ENCODE data around the gene WDR59.

The WDR59 gene

DNA sequence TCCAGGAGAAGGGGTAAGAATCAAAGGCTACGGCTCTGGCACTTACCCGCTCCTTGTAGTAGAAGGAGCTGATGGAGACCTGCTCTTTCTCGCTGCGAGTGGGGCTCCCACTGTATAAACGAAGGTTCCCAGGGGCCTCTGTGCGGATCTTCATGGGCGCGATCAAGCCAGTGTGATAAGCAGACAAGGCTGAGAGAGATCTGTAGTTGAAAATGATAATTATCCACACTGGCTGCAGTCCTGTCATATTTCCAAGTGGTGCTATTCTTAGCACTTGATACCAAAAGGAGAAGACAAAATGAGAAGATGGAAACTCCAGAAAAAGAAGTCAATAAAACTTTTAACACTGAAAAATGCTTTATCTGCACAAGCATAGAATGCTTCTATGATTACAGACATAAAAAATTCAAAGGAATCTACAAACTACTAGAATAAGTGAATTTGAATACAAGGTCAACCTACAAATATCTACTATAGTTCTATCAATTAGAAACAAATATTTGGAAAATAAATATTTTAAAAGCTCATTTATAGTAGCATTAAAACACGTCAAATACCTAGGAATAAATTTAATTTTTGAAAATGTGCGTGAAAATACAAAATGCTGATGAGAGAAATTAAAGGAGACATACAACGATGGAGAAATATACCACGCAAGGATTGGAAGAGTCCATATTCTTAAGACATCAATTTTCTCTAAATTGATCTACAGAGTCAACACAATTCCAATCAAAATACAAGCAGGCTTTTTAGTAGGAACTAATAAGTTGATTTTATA, 80.8 kb downstream of the WDR59 start:
- CTCF ChIA-PET = interaction anchor here (0.6 kb wide), 1 partner anchor 1855 kb away, joined by 5 read pairs; no protein-coding TSS in a partner anchor
- POLR2A ChIA-PET = no interaction called here

DNA sequence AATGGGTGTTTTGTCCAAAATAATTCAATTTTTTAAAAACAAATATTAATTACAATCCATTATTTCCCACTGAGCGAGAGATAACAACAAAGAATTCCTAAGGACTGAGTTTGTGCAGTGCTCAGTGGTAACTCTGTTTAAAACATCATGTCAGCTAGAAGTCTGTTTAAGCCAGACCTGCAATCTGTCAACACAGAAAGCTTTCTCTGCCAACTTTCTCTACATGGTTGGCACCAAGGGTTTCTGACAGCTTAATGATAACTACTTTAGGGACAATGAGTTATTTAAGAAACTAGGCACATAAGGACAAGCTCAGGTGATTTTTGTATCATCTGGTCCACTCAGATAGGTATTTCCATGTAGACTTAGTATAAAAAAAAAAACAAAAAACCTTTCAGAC, 81.8 kb downstream of the WDR59 start:
- no peak for TF ChIP-seq TARDBP (IDR thresholded peaks at IDR 0.05)
- TF ChIP-seq FOXK2 (IDR thresholded peaks at IDR 0.05) = no peak
- no peak for TF ChIP-seq SP1 (IDR thresholded peaks at IDR 0.05)
- TF ChIP-seq, protein P1, sequence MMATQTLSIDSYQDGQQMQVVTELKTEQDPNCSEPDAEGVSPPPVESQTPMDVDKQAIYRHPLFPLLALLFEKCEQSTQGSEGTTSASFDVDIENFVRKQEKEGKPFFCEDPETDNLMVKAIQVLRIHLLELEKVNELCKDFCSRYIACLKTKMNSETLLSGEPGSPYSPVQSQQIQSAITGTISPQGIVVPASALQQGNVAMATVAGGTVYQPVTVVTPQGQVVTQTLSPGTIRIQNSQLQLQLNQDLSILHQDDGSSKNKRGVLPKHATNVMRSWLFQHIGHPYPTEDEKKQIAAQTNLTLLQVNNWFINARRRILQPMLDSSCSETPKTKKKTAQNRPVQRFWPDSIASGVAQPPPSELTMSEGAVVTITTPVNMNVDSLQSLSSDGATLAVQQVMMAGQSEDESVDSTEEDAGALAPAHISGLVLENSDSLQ (IDR thresholded peaks at IDR 0.05) = no peak
- TF ChIP-seq FOXA1 (IDR thresholded peaks at IDR 0.05) = no peak
- TF ChIP-seq HDGF (IDR thresholded peaks at IDR 0.05; ENCODE audit: borderline replicate concordance) = no peak
- no peak for TF ChIP-seq ELF4 (IDR thresholded peaks at IDR 0.05)
- no peak for TF ChIP-seq NFRKB (IDR thresholded peaks at IDR 0.05)
- no peak for TF ChIP-seq BHLHE40 (IDR thresholded peaks at IDR 0.05; ENCODE audit: borderline replicate concordance)
- no peak for TF ChIP-seq SUZ12 (IDR thresholded peaks at IDR 0.05)
- TF ChIP-seq CTBP1 (IDR thresholded peaks at IDR 0.05; ENCODE audit: borderline replicate concordance) = no peak
- TF ChIP-seq FOXM1 (IDR thresholded peaks at IDR 0.05; ENCODE audit: borderline replicate concordance) = no peak
- DNase-seq (ENCODE audit: extremely low spot score) = no peak
- POLR2A ChIA-PET = no interaction called here
- CTCF ChIA-PET = interaction anchor here (0.6 kb wide), 1 partner anchor 1854 kb away, joined by 5 read pairs; no protein-coding TSS in a partner anchor

More for the DNA sequence above, 80.8 kb downstream of the WDR59 start:
- DNase-seq (ENCODE audit: extremely low spot score) = no peak
- no peak for TF ChIP-seq CTBP1 (IDR thresholded peaks at IDR 0.05; ENCODE audit: borderline replicate concordance)
- TF ChIP-seq L3MBTL2 (conservative IDR thresholded peaks at IDR 0.05) = no peak
- TF ChIP-seq FOXM1 (IDR thresholded peaks at IDR 0.05; ENCODE audit: borderline replicate concordance) = no peak
- no peak for TF ChIP-seq FOXK2 (IDR thresholded peaks at IDR 0.05)
- TF ChIP-seq HDGF (IDR thresholded peaks at IDR 0.05; ENCODE audit: borderline replicate concordance) = no peak

DNA sequence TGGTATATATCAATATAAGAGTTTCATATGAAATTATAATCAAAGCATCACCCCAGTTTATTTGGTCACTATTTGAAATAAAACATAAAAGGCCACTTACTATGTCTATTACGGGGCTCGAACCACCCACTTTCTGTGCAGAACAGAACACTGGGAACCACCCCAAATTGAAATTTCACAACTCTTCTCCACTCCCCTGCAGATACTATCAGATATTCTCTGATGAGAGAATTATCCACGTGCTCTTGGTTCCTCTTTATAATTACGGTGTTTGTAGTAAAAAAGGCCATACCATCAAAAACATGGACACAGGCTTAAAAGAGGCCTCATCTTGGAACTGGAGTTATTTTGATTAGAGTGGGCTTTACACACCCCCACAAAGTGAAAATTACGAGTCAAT, 82.8 kb downstream of the WDR59 start:
- ChIA-PET CTCF (no interaction called here), POLR2A (no interaction called here)
- TF ChIP-seq FOXA1 (IDR thresholded peaks at IDR 0.05) (no peak), BHLHE40 (IDR thresholded peaks at IDR 0.05; ENCODE audit: borderline replicate concordance) (no peak), FOXM1 (IDR thresholded peaks at IDR 0.05; ENCODE audit: borderline replicate concordance) (no peak), ARNT (IDR thresholded peaks at IDR 0.05) (no peak), L3MBTL2 (conservative IDR thresholded peaks at IDR 0.05) (no peak), FOXK2 (IDR thresholded peaks at IDR 0.05) (no peak), LEF1 (IDR thresholded peaks at IDR 0.05; ENCODE audit: borderline replicate concordance) (no peak), SP1 (IDR thresholded peaks at IDR 0.05) (no peak), ELF4 (IDR thresholded peaks at IDR 0.05) (no peak), SUZ12 (IDR thresholded peaks at IDR 0.05) (no peak), HDGF (IDR thresholded peaks at IDR 0.05; ENCODE audit: borderline replicate concordance) (no peak), TARDBP (IDR thresholded peaks at IDR 0.05) (no peak), ZNF384 (IDR thresholded peaks at IDR 0.05) (no peak), CTBP1 (IDR thresholded peaks at IDR 0.05; ENCODE audit: borderline replicate concordance) (no peak), NFRKB (IDR thresholded peaks at IDR 0.05) (no peak)
- TF ChIP-seq, protein P1 (IDR thresholded peaks at IDR 0.05) = no peak
- no peak for DNase-seq (ENCODE audit: extremely low spot score)

DNA sequence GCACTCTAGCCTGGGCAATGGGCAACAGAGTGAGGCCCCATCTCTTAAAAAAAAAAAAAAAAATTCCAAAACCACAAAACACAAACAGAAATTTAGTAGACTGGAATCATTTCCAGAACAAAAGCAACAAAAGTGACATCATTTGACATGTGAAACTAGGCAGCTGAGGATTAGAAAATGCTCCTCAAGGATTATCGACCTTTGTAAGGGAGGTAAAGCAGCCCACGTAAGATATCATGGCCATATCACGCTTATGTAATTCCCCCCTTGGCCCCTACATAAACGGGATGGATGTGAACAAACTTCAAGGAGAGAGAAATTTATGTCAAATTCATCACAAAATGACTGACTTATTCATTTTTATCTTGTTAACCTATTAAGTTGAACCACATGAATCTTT, 83.3 kb downstream of the WDR59 start:
- ChIA-PET POLR2A (no interaction called here), CTCF (no interaction called here)
- TF ChIP-seq LEF1 (IDR thresholded peaks at IDR 0.05; ENCODE audit: borderline replicate concordance) (no peak), ZNF384 (IDR thresholded peaks at IDR 0.05) (no peak), FOXA1 (IDR thresholded peaks at IDR 0.05) (no peak)
- TF ChIP-seq, protein P1 (IDR thresholded peaks at IDR 0.05) = no peak
- no peak for DNase-seq (ENCODE audit: extremely low spot score)

DNA sequence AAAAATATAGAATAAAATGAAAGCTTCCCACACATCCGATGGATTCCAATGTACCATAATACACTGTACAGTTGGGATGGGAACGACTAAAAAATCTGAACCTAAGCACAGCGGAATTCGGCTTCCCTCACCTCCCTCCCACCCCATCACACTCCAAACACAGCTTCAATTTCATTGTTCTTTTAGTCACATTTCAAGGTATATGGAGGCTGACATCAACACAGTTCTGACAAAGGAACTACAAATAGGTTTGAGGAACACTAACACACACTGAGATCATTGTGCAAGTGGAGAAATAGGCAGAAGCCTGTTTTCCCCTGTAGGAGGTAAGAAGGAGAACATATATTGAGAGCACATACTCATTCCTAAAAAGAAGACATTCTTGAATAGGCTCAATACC, 85.1 kb downstream of the WDR59 start:
- ChIA-PET CTCF (no interaction called here), POLR2A (no interaction called here)
- TF ChIP-seq SUZ12 (IDR thresholded peaks at IDR 0.05) (no peak), HDGF (IDR thresholded peaks at IDR 0.05; ENCODE audit: borderline replicate concordance) (no peak), L3MBTL2 (conservative IDR thresholded peaks at IDR 0.05) (no peak), NFRKB (IDR thresholded peaks at IDR 0.05) (no peak), ZNF384 (IDR thresholded peaks at IDR 0.05) (no peak), LEF1 (IDR thresholded peaks at IDR 0.05; ENCODE audit: borderline replicate concordance) (no peak), FOXA1 (IDR thresholded peaks at IDR 0.05) (no peak), SP1 (IDR thresholded peaks at IDR 0.05) (no peak), ELF4 (IDR thresholded peaks at IDR 0.05) (no peak)
- TF ChIP-seq, protein P1 (IDR thresholded peaks at IDR 0.05) = no peak
- DNase-seq (ENCODE audit: extremely low spot score) = no peak

DNA sequence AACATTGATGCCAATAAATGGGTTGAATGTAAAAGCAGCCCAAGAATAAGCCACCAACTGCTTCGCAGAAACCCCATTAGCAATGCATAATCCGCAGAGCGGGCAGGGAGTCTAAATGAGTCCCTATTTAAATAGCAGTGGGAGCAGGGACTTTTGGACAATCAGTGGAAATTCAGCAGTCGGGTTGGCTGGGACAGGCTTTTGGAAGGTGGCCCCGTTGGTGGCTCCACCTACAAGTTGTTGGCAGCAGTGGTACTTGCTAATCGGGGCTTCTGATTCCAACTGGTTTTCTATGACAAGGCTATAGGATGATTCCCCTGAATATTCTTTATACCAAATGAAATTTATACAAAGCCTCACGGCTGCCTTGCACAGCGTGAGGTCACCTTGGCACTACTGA, 86.3 kb downstream of the WDR59 start:
- POLR2A ChIA-PET = no interaction called here
- DNase-seq (ENCODE audit: extremely low spot score) = no peak
- CTCF ChIA-PET = no interaction called here
- no peak for TF ChIP-seq LEF1 (IDR thresholded peaks at IDR 0.05; ENCODE audit: borderline replicate concordance)
- no peak for TF ChIP-seq FOXM1 (IDR thresholded peaks at IDR 0.05; ENCODE audit: borderline replicate concordance)
- no peak for TF ChIP-seq ZNF384 (IDR thresholded peaks at IDR 0.05)
- no peak for TF ChIP-seq BHLHE40 (IDR thresholded peaks at IDR 0.05; ENCODE audit: borderline replicate concordance)
- TF ChIP-seq SP1 (IDR thresholded peaks at IDR 0.05) = no peak
- TF ChIP-seq L3MBTL2 (conservative IDR thresholded peaks at IDR 0.05) = no peak
- TF ChIP-seq CTBP1 (IDR thresholded peaks at IDR 0.05; ENCODE audit: borderline replicate concordance) = no peak
- TF ChIP-seq FOXK2 (IDR thresholded peaks at IDR 0.05) = no peak
